HG03135 (cell line): ENCODE measurements around the gene SPTBN1.

Experiments used
- ATAC-seq: cut with Tn5 transposase; IDR thresholded peaks from one replicate; pipeline ENCODE4 v1.9.1; 2021; ENCODE audit warnings: mild to moderate bottlenecking, moderate library complexity; ENCODE audit not compliant: unreplicated experiment

Gene SPTBN1

DNA sequence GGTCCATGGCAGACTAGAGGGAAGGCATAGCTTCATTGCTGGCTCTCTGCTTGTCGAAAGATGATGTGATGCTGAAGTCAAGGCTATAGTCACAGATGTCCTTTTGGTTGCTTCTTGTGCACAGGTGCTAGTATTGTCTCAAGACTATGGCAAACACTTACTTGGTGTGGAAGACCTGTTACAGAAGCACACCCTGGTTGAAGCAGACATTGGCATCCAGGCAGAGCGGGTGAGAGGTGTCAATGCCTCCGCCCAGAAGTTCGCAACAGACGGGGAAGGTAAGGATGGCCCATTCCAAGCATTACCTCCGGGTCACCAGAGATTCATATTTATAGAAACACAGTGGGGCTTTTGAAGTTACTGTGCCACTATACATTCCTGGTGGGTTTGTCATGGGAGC, 171.8 kb downstream of the SPTBN1 start:
- no peak for ATAC-seq

DNA sequence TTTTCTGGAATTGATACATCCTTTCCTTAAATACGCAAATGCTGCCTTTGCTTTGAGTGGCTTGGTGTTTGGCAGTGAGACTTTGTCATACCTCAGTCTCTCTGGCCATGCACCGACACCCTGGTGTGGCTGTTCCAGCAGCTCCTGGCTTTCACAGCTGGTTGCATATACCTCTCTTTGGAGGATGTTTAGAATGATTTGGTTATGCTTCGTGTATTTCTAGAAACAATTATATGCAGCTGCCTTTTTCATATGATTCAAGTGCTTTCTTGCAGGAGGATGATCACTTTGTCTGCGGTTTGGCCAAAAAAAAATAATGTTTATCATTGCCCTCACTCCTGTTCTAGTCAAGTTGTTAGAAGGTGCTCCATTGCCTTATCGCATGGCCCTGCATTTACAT, 172.3 kb downstream of the SPTBN1 start:
- no peak for ATAC-seq

GRCh38 chr2:54628957-54629356, 172.8 kb downstream of the SPTBN1 start:
- ATAC-seq, result no peak

DNA sequence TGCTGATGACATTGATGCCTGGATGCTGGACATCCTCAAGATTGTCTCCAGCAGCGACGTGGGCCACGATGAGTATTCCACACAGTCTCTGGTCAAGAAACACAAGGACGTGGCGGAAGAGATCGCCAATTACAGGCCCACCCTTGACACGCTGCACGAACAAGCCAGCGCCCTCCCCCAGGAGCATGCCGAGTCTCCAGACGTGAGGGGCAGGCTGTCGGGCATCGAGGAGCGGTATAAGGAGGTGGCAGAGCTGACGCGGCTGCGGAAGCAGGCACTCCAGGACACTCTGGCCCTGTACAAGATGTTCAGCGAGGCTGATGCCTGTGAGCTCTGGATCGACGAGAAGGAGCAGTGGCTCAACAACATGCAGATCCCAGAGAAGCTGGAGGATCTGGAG, 173.3 kb downstream of the SPTBN1 start:
- ATAC-seq, result no peak

DNA sequence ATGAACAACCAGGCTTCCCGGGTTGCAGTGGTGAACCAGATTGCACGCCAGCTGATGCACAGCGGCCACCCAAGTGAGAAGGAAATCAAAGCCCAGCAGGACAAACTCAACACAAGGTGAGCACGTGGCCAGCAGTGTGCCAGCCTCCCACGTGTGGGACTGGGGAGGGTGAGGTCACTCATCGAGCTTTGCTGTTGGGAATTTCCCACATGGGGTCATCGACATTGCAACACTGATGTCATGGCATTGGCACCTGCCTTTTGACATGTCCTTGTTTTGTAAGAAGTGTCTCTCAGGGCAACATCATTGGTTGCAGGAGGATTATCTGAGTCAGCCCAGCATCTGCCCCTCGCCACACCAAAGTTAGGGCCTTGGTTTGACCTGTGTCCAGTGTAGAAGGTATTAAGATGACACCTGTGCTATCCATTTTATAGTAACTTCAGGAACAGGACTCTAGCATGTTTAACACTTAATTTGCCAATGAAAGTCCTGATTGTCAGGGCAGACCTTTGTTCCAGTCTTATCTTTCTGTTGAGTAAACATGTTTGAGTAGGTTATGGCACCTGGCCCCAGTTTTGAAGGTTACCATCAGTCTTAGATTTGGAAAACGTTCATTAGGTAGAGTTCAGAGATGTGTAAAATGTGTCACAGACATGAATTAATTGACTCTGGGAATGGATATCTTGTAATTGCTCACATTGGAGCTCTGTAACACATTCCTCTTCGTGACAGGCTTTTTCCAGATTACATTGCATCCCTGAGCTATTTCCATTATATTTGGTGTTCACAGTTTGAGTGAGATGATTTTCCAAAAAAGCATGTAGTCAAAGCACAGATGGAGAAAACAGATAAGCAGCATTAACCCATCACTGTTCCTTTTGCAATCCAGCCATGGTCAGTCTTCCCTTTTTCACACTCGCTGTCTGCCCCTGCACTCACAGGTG, 174.1 kb downstream of the SPTBN1 start:
- ATAC-seq, result no peak

DNA sequence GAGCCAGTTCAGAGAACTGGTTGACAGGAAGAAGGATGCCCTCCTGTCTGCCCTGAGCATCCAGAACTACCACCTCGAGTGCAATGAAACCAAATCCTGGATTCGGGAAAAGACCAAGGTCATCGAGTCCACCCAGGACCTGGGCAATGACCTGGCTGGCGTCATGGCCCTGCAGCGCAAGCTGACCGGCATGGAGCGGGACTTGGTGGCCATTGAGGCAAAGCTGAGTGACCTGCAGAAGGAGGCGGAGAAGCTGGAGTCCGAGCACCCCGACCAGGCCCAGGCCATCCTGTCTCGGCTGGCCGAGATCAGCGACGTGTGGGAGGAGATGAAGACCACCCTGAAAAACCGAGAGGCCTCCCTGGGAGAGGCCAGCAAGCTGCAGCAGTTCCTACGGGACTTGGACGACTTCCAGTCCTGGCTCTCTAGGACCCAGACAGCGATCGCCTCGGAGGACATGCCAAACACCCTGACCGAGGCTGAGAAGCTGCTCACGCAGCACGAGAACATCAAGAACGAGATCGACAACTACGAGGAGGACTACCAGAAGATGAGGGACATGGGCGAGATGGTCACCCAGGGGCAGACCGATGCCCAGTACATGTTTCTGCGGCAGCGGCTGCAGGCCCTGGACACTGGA, 174.9 kb downstream of the SPTBN1 start:
- no peak for ATAC-seq

GRCh38 chr2:54631755-54632154, 175.6 kb downstream of the SPTBN1 start:
- ATAC-seq, result no peak

GRCh38 chr2:54632733-54633692, 176.9 kb downstream of the SPTBN1 start:
- no peak for ATAC-seq

DNA sequence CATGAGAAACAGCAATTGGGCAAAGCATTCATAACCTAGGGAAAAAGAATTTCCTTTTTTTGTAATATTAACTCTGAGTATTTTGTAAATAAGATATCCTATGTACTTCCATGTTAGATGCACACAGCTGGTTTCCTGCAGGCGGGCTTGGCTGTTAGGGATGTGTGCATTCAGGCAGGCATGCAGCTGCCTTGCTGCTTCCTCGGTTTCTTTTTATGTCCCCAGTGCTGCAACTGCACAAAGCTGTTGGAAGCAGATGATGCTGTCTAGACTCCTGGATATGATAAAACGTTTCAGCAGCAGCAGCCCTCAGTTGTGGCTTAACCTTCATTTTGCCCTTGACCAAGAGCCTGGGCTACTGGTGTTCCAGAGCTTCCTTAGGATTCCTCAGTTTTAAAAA, 177.9 kb downstream of the SPTBN1 start:
- ATAC-seq, result no peak

DNA sequence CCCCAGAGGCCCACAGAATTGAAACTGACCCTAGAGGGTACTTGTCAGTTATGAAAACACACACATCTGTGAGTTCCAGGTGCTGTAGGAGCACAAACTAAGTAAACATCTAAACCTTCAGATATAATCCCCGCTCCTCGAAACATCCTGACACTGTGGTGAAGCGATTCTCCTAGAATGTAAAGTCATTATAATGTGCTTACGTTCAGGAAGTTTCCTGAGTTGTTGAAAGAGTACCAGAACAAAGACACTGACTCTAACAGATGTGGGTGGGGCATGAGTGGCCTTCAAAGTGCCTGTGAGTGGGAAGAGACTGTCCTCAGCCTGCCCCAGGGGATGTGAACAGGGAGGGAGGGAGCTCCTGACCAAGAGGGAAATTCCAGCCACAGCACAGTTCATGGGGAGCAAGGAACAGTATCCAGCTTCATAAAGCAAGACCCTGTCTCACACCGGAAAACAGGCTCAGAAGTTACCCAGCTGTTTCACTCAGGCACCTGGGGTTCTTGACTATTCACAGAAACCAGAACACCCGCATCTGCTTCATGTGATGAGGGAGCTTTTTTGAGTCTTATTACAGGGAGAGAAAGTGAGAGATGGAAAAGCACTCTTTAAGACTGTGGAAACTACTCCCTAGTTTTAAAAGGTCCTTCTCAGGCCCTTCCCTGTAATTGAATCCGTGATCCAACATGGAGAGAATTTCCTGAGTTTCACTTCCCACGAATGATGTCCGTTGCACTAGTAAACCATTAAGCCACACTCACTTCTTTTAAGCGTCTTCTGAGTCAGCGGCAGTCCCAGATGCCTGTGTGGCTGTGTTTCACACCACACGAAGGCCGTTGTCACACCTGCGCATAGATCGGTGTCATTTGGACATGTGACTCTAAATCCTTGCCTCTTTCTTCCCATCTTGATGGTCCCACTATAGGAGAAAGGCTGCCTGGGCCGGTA, 178.7 kb downstream of the SPTBN1 start:
- ATAC-seq, result peak; percentile 73

- no peak for ATAC-seq
These were observed 179.5 kb downstream of the SPTBN1 start for GRCh38 chr2:54635554-54636152.

DNA sequence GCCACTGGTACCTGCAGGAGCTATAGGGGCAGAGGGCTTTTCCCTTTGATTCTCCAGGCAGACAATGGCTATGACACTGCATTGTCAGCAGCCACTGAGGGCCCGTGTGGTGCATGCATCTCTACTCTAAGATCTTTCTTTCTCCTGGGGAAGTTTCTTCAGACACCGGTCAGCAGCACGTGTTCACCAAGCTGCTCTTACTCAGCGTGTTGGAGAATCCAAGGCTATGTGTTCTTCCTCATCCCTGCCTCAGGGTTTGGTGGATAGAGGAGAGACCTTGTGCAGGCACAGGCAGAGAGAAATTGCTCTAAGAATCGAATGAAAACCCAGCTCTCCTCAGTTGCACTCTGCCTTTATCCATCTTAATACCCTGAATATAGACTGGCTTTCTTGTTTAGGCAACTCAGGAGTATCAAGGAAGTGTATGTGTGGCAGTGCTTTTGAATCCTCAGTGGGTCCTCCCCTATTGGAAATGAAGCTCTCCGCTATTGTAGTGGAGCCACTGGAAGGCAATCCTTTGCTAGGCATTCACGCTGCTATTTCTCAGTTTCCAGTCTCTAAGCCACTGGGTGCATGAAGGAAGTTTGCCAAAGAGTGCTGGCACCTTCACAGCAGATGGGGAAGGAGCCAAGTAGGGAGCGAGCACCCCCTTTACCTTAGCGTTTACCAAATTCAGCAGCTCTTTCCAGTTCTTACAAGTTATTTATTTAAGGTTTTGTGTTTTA, 180.4 kb downstream of the SPTBN1 start:
- ATAC-seq, result no peak

DNA sequence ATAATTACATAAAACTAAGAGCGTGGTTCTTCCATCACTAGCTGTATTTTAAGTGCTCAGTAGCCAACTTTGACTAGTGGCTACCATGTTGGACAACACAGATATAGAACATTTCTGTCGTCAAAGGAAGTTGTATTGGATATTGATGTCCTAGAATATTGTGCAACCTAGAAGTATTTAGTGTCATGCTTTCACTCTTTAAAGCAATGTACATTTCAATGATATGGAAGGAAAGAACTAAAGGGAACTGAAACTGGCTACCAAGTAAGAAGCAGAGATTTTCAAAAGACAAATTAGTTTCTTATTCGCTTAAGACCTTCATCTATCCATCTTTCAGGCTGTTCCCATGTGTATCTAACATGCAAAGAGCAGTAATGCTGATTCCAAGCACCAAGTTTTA, 182.0 kb downstream of the SPTBN1 start:
- no peak for ATAC-seq

- ATAC-seq, result no peak
These were observed 182.7 kb downstream of the SPTBN1 start for GRCh38 chr2:54638774-54639187.

GRCh38 chr2:54639609-54640008, 183.5 kb downstream of the SPTBN1 start:
- ATAC-seq, result no peak

GRCh38 chr2:54640834-54641540, 184.9 kb downstream of the SPTBN1 start:
- ATAC-seq, result no peak

DNA sequence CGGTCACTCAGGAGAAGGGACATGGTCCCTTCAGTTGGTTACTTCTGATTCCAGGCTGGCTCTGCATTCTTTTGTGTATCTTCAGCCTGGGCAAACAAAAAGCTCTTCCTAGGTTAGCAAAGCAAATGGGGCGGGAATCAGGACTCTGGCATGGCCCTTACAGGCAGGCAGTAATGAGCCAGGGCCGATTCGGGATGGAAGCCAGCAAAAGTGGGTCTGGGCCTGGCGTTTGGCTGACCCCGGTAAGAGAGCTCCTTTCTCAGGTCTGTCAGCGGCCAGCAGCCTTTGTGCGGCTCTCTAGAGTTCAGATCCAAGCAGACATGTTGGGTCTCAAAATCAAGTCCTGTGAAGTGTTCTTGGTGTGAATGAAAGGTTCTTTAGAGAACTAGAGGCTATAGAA, 185.9 kb downstream of the SPTBN1 start:
- ATAC-seq, result no peak

DNA sequence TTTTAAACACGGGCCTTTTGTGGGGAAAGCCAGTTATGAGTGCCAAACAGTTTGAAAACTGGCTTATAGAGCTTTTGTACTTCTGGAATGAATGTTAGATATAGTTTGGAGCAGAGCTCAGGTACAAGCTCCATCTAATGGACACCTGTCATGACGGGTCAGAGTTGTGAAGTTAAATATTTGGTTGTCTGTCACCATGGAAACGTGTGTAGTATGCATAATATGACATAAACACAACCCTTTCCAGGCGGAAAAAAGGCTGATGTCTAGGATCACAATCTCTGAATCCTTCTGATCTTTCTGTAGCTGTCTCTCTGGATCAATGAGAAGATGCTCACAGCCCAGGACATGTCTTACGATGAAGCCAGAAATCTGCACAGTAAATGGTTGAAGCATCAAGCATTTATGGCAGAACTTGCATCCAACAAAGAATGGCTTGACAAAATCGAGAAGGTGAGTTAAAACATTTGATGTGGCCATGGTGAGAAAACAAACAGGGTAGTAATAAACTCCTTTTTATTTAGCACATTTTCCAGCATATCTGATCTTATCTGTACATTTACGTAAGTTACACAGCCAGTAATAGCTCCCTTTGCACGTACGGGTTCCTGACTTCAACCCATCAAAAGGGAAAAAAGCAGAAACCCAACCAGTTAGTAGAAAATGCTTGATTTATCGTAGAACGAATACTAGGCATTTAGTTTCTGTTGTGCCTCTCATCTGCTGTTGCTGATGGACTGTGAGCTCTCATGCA, 186.7 kb downstream of the SPTBN1 start:
- no peak for ATAC-seq
